Skin epidermis (tissue), 12 donors: ENCODE data around the gene MYRIP.
A peak's percentile ranks its signal among the peaks of the same experiment; 100 is the strongest.

ENCODE experiments used
- H3K27ac ChIP-seq, 21 experiments: fragments of 200-600 bp; sonication (generic) in 11 of 21; one replicate each; pipeline ENCODE4 v1.5.0; 2020; ENCODE audit warnings: mild to moderate bottlenecking in 3 of 21, inconsistent platforms in 2 of 21, moderate library complexity in 2 of 21
- H3K4me3 ChIP-seq, 7 experiments: fragments of 200-600 bp; sonication (generic) in 2 of 7; one replicate each; pipeline ENCODE4 v1.5.0; 2020; ENCODE audit warnings: inconsistent platforms in 2 of 7, mild to moderate bottlenecking in 2 of 7, moderate library complexity in 1 of 7

Gene MYRIP

GRCh38 chr3:40160933-40161332 is 351.5 kb downstream of the MYRIP start:
- H3K27ac ChIP-seq, result no peak overlapping the region
- H3K4me3 ChIP-seq, result no peak overlapping the region

DNA sequence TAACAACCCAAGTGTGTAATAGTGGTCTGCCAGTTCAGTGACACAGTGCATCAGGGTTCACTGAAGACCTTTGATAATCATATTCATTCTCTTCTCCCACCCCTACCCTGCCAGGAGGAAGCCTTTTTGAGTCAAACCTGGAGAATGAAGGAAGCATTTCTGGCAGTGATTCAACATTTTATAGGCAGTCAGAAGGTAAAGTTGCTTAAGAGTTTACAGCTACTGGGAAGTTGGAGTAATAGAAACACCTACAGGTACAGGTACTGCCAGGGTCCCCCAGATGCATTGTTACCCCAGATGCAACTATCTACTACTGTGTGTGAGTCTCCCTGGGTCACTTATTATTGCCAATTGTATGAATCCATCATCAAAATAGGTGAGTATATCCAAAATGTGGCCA is 353.2 kb downstream of the MYRIP start:
- no peak overlapping the region for H3K27ac ChIP-seq

GRCh38 chr3:40166997-40167396 is 357.6 kb downstream of the MYRIP start:
- H3K4me3 ChIP-seq, result no peak overlapping the region

More for the DNA sequence above, 353.2 kb downstream of the MYRIP start:
- H3K4me3 ChIP-seq, result no peak overlapping the region

GRCh38 chr3:40167958-40168357 is 358.5 kb downstream of the MYRIP start:
- no peak overlapping the region for H3K27ac ChIP-seq
- no peak overlapping the region for H3K4me3 ChIP-seq

More at GRCh38 chr3:40166997-40167396, 357.6 kb downstream of the MYRIP start:
- no peak overlapping the region for H3K27ac ChIP-seq

GRCh38 chr3:40169983-40170382 is 360.6 kb downstream of the MYRIP start:
- Histone ChIP-seq H3K27ac (no peak overlapping the region), H3K4me3 (no peak overlapping the region)

- no peak overlapping the region for H3K4me3 ChIP-seq
- no peak overlapping the region for H3K27ac ChIP-seq
Measured at GRCh38 chr3:40170395-40170794, 361.0 kb downstream of the MYRIP start.

DNA sequence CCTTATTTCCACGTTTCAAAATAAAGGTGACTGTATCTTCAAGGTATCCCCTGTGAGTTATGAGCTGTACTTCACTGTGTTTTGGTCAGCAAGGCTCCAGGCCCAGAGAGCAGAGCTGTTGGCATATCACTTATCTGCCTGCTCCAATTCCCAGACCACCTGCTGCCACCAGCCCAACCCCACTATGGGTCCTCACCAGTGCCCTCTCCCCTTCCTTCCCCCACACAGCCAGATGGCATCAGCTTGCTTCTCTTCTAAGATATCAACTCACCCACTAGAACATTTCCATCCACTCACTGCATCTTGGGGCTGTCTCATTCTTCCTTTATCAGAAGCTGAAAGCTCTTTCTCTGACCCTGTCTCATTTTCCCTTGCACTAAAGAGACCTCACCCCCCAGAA is 363.2 kb downstream of the MYRIP start:
- H3K27ac ChIP-seq, result no peak overlapping the region

DNA sequence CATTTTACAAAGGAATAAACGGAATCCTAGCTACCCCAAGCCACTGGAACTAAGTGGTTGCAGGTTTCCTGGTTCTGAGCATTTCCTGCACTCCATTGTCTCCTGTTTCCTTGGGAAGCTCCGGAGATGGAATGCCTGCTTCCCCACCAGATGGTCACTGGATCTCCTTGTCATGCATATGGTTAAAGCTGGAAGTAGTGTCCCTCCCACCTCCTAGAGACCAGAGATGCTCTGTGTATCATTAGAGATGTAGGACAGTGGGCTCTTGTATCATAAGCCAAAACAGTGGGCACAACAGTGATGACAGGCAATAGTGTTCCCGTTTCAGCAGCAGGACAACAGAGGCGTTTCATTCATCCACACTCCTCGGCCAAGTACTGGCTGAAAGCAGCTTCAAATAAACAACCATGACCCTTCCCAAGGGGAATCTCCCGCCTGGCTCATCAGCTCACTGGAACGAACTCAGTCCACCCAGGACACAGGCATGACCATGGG is 363.9 kb downstream of the MYRIP start:
- Histone ChIP-seq H3K27ac (no peak overlapping the region), H3K4me3 (no peak overlapping the region)

More for the DNA sequence above, 363.2 kb downstream of the MYRIP start:
- H3K4me3 ChIP-seq, result no peak overlapping the region

GRCh38 chr3:40178012-40178594 is 368.7 kb downstream of the MYRIP start:
- Histone ChIP-seq H3K27ac (no peak overlapping the region), H3K4me3 (no peak overlapping the region)

DNA sequence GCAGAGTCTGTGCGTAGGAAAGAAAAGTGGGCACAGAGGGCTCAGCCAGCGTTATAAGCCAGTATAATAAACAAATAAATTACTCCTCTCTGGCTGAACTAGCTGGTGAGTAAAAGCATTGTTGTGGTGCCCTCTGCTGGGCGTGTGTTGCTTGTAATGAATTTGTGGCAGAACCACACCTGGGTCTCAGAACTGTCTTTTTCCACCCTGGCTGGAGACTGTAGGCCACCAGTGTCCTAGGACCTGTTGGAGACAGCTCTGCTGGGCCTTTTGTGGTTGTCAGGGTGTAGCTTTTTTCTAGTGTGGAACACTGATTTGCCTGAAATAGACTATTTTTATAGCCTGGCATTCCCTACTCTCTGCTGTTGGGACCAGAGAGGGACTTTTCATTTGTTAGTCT is 369.6 kb downstream of the MYRIP start:
- Histone ChIP-seq H3K4me3 (peak overlapping the region in 1 of 7 experiments; percentile 0), H3K27ac (no peak overlapping the region)

DNA sequence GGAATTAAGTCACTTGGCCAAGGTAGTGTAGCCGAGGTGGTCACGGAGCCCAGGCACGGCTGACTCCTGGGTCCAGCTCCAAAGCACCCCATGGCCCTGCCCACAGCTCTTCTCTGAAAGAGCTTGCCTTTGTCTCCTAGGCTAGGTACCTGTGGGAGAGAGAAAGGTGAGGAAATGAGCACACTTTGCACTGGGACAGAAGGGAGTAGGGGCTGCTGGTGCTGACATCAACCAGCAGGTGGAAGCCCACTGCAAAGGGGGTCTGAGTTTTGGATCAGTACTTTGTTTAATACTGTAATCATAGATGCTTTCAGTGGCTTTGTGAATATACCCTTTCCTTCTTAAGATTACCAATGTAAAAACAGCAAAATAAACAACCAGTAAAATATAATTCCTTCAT is 371.8 kb downstream of the MYRIP start:
- Histone ChIP-seq H3K27ac (no peak overlapping the region), H3K4me3 (no peak overlapping the region)

GRCh38 chr3:40185029-40185695 is 375.8 kb downstream of the MYRIP start:
- H3K4me3 ChIP-seq, result no peak overlapping the region

GRCh38 chr3:40186508-40186907 is 377.1 kb downstream of the MYRIP start:
- no peak overlapping the region for H3K27ac ChIP-seq

More at GRCh38 chr3:40185029-40185695, 375.8 kb downstream of the MYRIP start:
- no peak overlapping the region for H3K27ac ChIP-seq

DNA sequence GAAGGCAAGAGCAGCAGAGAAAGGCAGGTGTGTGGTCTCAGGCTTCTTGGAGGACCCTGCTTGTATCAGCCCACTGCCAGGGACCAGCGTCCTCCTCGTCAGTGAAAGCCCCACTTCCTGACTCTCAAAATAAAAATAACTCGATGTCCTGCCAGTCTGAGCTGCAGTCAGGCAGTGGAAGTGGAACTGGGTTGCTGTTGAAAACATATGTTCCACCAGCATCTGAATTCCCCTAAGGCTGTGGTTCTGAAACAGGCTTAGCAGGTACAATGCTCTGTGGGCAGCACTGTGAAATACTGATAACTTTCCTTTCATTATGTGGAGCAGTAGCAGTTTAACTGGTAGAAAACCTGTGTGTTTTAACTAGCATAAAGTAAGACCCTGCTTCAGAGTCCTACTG is 378.5 kb downstream of the MYRIP start:
- Histone ChIP-seq H3K4me3 (no peak overlapping the region), H3K27ac (no peak overlapping the region)

More at GRCh38 chr3:40186508-40186907, 377.1 kb downstream of the MYRIP start:
- H3K4me3 ChIP-seq, result no peak overlapping the region

DNA sequence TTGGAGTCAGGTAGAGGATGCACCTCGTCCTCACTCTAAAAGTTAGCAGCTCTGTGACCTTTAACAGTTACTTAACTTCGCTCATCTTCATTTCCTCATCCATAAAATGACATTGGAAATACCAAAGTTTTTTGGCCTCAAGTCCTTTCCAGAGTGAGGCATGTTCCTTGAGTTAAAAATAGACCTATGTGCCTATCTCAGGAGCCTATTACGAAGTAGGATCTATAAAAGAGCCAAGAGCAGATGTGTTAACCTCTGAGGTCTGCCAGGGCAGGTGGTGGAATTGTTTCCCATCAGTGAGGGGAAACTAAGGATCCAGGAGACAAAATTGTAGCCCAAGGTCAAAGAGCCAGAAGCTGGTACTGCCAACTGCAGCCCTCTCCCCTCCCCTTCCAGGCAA is 379.7 kb downstream of the MYRIP start:
- H3K27ac ChIP-seq, result no peak overlapping the region
- H3K4me3 ChIP-seq, result no peak overlapping the region

GRCh38 chr3:40190056-40190455 is 380.6 kb downstream of the MYRIP start:
- no peak overlapping the region for H3K27ac ChIP-seq
- no peak overlapping the region for H3K4me3 ChIP-seq

GRCh38 chr3:40191251-40191650 is 381.8 kb downstream of the MYRIP start:
- Histone ChIP-seq H3K4me3 (no peak overlapping the region), H3K27ac (no peak overlapping the region)

DNA sequence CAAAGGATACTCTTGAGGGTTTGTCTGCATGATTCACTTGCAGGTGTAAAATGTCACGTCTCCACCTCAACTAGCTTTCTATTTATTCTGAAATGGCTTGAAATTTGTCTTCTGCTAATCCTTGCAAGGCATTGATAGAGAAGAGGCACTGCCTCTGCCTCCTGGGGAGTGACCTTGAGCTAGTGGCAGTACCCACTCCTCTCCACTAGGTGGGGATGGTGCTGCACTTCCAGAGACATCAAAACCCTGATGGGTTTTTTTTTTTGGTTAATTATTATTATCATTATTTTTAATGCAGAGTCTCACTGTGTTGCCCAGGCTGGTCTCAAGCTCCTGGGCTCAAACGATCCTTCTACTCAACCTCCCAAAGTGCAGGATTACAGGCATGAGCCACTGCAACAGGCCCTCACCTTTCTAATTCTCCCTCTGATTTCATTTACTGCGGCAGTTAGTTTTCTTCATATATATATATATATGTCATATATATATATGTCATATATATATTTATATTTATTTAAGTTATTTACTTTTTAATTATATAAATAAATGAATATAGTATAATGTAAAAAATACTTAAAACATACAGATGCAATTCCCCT is 382.5 kb downstream of the MYRIP start:
- Histone ChIP-seq H3K4me3 (no peak overlapping the region), H3K27ac (no peak overlapping the region)

DNA sequence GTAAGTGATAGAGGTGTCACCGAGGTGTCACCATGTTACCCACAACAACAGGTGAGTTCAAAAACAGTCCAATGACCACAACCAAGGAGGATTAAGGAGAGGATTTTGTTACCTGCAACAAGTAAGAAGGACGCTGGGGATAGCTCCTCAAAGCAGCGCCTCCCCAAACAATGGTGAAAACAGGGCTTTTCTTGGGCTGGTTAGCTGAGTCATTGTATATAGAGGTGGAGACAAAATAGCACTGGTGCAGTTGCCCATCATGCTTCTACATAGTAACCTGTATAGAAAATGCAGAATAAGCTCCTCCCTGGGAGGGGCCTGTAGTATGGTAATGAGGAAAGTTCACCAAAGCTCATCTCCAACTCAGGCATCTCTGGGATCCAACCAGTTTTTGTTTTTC is 383.2 kb downstream of the MYRIP start:
- H3K27ac ChIP-seq, result no peak overlapping the region
- H3K4me3 ChIP-seq, result no peak overlapping the region

DNA sequence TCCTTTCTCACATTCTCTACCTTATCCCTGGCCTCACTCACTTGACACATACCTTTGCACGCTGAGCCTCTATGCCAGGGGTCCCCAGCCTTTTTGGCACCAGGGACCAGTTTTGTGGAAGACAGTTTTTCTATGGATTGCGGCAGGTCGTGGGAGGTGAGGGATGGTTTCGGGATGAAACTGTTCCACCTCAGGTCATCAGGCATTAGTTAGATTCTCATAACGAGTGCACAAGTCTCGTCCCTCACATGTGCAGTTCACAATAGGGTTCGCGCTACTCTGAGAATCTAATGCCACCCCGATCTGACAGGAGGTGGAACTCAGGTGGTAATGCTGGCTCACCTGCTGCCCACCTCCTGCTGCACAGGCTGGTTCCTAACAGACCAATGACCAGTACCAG is 387.6 kb downstream of the MYRIP start:
- no peak overlapping the region for H3K4me3 ChIP-seq
- no peak overlapping the region for H3K27ac ChIP-seq

GRCh38 chr3:40200692-40201316 is 391.4 kb downstream of the MYRIP start:
- Histone ChIP-seq H3K27ac (no peak overlapping the region), H3K4me3 (no peak overlapping the region)
